Kidney tubule cell (primary cell): ENCODE measurements around the gene ZNF550.

Experiments used
- DNase-seq: peaks from one replicate; pipeline ENCODE4 v3.0.0-alpha.2; 2018; ENCODE audit warnings: low spot score

ZNF550 gene

DNA sequence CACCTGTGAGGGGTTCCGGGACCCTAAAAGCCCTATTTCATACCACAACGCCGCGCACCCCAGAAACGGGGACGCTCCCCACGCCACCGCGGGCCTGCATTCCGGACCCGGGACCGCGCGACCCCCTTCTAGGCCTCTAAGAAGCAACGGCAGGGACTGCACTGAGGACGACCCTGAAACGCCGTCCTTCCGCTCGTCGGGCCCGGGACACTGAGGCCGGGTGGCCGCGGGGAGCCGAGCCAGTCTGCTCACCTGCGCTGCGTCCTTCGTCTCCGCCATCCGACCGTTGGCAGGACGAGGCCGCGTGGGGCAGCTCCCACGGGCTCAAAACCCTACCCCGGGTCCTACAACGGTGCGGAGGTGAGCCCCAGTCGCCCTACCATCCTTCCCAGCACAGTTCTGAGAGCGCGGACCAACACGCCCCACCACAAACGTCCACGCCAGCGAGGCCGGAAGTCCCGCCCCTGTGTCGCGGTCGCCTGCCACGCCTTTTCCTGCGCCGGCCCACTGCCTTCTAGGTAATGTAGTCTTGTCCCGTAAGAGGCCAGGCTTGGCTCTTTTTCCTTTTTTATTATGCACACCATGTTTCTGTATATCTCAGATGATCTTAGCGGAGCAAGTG is at the start of gene ZNF550:
Gene ZNF550 (minus strand): TSS at position 460 of the 622 bp plus-strand sequence. CDS start 181 bp downstream, at position 279.
- DNase-seq: peak; percentile 87

DNA sequence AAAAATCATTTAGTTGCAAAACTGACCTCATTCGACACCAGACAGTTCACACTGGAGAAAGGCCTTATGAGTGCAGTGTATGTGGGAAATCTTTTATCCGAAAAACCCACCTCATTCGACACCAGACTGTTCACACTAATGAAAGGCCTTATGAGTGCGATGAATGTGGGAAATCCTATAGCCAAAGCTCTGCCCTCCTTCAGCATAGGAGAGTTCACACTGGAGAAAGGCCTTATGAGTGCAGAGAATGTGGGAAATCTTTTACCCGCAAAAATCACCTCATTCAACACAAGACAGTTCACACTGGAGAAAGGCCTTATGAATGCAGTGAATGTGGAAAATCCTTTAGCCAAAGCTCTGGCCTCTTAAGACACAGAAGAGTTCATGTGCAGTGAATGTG is 47.3 kb upstream of the ZNF550 start:
- DNase-seq: no peak

DNA sequence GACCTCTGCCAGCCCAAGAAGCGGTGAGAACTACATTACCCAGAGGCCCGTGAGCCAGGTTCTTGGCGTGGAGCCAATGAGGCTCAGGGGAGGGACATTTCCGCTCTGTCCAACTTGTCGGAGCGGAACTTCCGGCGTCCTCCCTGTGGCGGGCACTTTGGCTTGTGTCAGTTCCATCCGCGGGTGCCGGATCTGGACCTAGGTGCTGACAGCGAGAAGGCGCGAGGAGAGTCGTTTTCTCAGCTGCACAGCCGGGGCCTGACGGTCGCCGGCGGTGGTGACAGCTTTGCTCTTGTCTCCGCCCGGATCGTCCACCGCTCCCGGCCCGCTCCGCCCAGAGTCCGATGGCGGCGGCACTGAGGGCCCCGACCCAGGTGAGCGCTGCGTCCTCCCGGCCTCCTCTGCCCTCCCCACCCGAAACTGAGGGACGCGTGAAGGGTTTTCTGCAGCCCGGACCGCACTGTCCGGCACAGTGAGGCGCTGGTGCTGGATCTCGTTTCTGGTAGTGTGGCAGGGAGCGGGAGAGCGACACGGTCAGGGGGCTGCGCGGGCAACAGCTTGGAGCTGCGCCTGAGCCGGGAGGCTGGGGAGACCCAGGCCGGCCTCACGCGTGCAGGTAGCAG is 40.2 kb upstream of the ZNF550 start, which contains the start of gene ZNF530:
Gene ZNF530 (plus strand): TSS at position 125 of the 623 bp plus-strand sequence. CDS start 4,461 bp downstream, outside the sequence.
- peak; percentile 93 for DNase-seq

DNA sequence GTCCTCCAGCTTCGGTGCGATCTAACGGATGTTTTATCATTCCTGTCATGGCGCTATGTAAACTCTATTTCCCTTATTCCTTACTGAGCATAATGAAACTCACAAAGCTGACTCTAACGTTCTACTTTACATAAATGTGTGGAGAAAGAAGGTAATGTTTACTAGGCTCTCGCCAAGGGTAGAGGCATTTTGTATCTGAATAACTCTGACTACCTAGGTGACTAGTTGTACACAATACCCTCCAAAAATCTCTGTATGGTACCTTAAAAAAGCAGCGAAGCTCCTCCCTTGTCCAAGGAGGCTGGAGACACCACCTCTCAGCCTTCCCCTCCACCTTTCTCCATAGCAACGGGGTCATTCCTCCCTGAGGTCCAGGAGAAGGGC is 39.7 kb upstream of the ZNF550 start:
- no peak for DNase-seq

DNA sequence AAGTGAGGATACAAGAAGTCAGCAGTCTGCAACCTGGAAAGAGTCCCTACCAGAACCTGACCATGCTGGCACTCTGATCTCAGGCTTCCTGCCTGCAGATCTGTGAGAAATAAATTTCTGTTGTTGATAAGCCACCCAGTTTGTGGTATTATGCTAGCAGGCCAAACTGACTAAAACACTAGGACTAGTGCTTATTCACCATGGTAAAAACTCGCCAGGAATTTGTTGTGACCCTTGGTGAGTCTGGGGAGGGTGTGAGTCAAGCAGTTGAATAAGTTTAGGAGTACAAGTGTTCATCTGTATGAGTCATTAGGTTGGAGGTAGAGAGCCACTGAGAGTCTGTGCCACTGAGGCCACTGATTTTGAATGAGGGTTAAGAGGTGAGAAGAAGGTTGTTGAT is 27.9 kb upstream of the ZNF550 start:
- peak; percentile 86 for DNase-seq

DNA sequence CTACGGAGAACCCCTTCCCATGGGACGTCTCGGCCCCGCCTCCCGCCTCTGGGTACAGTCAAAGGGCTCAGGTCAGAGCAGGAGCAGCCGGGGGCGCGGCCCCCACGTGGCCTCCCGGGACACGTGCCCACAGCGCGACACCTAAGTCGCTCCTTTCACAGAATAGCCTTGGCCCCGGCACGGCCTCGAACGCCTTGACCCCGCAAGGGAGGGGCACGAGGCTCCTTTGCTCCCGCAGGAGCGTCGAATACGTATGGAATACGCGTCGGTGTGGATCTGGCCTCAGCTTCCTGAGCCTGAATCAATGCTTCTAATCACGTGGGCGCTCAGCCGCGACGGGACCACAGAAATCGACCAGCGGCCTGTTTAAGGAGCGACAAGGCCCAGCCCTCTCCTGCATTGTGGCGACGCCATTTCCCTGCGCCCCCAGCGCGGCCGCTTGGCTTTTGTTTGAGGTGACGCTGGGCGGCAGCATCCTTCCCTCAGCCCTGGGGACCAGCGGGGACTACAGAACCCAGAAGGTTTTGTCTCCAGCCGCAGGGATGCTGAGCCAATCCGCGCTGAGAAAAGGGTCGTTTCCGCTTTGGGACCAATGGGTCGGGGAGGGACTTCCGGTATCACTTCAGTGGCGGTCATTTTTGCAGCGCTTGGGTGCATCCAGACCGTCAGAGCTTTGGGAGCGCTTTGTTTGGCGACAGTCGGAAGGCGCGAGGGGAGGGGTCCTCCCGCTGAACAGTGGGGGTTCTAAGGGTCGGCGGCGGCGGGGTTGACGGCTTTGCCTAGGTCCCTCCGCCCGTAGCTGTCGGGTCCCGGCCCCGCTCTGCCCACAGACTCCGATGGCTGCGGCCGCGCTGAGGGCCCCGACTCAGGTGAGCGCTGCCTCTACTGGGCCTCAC is 24.1 kb upstream of the ZNF550 start, which contains the start of gene ZIK1:
Gene ZIK1 (plus strand): TSS at position 625 of the 896 bp plus-strand sequence. CDS start 212 bp downstream, at position 837.
- DNase-seq: peak; percentile 80

DNA sequence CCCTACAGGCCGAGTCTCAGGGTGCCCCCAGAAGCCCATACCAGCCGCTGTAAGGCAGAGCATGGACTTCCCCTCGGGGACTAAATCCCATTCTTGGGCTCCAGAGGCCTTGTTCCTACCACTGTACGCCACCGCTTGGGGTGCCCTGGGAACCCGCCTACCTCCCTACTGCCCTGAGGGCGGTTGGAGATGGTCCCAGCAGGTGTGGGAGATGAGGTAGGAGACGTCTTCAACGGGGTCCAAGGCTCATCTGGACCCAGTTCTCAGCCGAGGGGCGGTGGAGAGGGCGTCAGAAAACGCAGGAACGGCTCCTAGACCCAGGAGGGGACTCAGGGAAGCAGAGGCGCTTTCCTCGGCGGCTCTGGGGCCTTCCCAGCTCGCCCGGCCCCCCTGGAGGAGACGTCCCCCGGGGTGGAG is 23.4 kb upstream of the ZNF550 start:
- DNase-seq: no peak

DNA sequence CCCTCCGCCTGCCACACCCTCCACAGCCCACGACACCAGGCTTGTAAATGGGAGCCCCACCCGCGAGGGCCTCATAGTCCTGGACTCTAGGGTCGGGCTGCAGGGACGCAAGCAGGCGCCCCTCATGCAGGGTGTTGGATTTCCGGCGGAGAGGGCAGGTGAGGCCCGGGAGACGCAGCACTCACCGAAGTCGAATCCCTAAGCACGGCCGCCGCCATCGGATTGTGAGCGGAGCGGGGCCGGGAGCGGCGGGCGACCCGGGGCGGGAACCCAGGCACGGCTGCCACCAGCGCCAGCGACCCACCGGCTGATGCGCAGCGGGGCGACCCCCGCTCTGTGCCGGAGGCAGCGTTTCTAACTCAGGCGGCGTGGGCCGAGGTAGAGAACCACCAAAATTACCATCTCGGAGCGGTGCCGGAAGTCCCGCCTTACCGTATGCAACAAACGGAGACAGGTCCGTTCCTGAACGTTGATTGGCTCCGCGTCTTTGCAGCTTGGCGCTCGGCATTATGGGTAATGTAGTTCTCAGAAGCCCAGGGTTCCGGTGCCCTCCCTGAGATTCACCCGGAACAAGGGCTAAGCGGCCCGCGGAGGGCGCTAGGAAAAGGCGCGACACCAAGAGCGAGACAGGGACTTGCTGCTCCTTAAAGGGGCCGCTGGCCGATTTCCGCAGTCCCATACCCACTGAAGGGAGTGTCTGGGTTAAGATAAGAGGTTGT is 19.0 kb upstream of the ZNF550 start, which contains the start of gene ZNF416:
Gene ZNF416 (minus strand): TSS at position 425 of the 719 bp plus-strand sequence. CDS start 207 bp downstream, at position 218.
- peak; percentile 98 for DNase-seq

DNA sequence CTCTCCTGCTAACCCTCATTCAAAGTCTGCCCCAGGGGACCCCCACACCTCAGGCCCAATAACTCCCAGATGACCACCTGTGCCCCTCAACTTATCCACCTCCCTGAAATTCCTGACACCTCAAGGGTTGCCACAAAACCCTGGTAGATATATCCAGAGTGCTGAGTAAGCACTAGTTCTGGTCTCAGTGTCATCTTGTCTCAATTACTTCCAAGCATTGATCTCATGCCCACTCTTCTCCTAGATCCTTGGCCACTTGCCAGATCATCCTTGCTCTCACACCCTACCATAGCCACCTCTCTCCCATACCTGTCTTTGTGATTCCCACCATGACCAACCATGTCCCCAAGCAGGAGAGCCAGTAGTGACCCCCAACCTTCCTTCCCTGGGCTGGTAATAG is 17.0 kb upstream of the ZNF550 start:
- no peak for DNase-seq

DNA sequence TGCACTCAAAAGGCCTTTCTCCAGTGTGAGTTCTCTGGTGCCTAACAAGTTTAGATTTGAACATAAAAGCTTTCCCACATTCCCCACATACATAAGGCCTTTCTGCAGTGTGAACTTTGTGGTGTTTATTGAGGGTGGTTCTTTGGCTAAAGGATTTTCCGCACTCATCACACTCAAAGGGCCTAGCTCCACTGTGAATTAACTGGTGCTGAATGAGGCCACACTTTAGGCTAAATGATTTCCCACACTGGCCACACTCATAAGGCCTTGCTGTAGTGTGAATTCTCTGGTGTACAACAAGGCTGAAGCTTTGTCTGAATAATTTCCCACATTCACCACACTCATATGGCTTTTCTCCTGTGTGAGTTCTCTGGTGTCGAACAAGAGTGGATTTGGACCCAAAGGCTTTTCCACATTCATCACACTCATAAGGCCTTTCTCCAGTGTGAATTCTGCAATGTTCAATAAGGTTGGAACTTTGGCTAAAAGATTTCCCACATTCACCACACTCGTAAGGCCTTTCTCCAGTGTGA is 12.8 kb upstream of the ZNF550 start:
- DNase-seq: no peak

DNA sequence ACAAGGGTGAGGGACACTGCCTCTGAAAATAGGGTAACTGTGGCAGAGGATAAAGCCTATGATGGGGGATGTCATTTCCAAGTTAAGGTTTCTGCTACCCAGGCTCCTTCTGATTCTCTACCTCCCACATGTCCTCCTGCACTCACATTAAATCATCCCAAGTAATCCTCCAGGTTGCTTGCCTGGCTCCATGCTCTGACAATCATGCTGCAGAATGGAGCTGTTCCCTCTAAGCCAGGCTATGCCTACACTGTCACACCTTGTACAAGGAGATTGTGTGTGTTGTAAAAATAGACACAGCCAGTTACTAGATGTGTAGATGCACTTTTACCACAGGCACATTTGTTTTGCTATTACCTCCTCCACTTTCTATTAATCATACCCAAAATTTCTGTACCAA is 11.0 kb upstream of the ZNF550 start:
- DNase-seq: no peak

DNA sequence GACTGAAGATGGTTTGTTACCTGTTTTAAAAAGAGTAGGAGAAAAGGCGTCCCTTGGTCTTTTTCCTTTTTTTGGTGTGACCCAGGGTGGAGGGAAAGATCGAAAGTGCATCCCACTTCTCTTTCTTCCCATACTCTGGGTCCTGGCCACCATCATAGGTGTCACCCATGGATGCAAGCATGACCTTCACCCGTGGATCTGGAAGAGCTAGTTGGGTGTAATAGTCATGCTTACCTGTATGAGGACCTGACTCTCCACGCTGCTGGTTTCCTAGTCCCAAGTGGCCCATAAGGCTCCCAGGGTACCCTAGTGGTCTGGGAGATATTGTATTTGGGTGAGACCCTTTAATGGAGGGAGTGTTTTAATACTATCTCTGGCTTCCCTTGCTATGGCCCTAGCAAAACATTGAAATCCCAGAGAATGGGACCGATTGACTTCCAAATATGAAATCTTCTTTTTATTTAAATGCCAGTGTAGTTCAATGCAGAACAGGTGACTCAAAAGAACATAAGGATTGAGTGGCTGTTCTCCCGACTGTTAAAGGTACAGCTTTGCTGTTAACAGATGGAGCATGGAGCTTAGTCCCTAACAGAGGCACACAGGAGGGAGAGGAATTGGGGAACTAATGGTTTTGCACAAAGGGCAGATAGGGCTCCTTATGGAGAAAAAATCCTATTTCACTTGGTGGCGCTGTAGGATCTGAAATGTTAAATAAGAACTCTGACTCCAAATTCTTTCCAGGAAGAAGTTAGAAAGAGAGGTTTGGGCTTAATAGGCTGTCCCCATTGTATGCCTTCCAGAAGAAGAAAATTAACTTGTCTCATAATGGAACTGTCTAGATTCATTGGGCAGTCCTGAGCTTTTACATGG is 7.0 kb upstream of the ZNF550 start:
- DNase-seq: peak; percentile 17

DNA sequence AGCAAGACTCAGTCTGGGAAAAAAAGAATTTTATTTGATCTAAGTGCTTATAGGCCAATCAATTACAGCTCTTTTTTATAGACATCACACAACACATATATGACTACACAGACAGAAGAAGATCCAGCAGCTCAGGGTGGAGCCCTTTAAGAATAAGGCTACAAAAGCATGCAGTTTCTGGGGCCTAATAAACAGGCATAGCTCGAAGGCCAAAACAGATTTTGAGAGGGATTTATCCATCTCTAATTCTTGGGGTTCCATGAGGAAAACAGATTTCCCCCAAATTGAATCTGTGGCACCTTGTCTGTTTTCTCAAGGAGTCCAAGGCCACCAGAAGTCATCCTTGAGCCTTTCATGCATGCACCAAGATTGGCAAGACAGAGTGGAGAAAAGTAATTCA is 3.9 kb upstream of the ZNF550 start:
- DNase-seq: no peak

DNA sequence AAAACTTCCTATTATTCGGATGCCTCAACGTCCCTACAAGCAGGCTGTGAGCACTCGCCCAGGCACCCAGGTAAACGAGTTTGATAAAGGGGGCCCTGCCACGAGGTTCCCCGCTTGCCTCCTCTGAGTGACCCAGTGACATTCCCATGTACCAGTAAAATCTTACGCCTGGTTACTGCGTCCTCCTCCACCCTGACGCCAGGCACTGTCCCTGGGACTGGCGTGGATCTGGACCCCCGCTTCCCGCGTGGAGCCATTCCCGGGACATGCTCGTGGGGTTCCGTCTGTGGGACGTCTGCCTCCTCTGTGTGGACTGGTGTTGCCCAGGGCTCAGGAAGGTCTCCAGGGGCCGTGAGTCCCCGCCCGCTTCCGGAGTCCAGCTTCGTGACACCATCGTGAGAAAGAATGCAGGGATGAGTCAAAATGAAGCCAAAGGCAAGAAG is 407 bp upstream of the ZNF550 start:
- peak; percentile 65 for DNase-seq

DNA sequence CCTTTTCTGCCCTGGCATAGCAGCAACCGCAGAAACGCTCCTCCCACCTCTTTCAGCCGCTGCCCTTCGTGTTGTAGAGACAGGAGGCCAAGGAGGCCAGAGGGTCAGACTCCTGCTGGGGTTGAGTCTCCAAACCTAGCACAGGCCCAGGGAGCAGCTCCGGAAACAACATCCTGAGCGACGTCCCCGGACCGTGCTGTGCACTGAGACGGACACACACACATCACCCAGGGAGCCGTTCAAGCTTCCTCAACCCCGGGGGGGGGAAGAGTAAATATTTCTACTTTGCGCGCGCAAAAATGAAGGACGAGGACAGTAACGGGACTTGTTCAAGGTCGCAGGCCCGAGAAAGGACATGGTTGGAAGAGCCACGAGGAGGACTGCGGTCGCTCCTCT is 657 bp downstream of the ZNF550 start:
- DNase-seq: peak; percentile 53

DNA sequence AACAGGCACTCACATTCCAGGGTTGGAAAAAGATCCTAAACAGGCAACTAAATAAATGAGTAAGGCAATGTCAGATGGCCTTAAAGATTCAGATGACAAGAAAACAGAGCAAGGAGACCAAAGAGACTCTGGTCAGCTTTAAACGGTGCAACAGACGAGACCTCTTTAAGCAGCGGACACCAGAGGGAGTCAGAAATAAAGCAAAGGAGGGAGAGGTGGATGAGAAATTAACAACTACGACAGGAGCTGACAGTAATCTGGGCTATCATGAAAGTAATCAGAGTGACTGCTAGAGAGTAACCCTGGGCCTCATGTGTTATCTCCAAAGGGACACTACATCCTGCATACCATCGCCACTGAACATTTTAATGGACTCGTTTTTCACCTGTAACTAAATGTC is 1.1 kb downstream of the ZNF550 start:
- DNase-seq: no peak

DNA sequence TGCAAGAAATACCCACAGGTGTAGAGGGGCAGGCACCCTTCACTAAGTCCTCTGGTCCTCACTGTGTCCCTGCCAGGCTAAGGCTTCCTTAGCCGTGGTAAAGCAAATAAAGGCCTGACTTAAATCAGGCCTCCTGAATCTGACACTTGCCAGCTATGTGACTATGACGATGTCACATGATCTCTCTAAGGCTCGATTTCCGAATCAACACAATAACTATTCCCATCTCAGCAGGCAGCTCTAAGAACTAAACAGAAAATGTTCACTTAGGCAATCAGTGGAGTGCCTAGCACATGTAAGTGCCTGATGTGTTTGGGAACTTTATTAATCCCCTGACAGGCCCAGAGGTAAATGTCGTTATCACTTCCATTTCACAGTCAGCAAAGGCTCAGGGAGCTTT is 2.0 kb downstream of the ZNF550 start:
- DNase-seq: no peak

DNA sequence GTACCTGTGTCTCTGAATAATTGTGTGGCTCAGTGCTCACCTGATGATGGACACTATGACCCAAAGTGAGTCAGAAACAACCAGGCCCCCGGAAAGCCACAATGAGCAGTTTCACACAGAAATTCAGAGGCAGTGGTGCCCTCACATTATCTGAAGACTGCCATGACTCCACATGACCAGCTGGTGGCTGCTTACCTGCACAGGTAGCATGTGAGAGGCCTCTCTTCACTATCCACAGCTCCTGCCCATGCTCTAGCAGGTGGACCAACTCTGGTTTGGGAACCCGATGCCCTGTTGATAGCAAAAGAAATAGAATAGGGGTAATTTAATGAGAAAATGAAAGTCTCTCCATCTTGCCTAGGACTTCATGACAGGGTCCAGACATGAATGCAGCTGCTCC is 7.2 kb downstream of the ZNF550 start:
- no peak for DNase-seq

DNA sequence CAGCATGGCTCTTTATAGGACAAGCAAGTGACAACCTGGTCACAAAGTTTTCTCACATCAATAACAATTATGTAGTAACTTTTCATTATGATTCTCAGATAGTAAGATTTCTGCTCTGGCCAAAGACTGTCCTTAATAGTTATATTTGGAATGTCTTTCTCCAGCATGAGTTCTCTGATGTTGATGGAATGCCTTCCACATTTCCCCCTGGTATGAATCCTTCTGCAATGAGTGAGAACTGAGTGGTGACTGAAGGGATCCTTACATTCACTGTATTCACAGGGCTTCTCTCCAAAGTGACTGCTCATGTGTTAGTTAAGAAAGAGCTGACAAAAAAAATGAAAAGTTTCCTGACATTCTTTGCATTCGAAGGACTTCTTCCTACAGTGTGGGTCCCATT is 13.2 kb downstream of the ZNF550 start:
- DNase-seq: no peak

DNA sequence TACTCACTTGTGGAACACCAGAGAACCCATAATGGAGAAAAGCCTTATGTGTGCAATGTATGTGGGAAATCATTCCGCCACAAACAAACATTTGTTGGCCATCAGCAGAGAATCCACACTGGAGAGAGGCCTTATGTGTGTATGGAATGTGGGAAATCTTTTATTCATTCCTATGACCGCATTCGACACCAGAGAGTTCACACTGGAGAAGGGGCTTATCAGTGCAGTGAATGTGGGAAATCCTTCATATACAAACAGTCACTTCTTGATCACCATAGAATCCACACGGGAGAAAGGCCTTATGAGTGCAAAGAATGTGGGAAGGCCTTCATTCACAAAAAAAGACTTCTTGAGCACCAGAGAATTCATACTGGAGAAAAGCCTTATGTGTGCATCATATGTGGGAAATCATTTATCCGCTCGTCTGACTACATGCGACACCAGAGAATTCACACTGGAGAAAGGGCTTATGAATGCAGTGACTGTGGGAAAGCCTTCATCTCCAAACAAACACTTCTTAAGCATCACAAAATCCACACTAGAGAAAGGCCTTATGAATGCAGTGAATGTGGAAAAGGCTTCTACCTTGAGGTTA is 21.6 kb downstream of the ZNF550 start:
- no peak for DNase-seq
